Left renal pelvis (tissue), 4 donors: ENCODE results near the gene LOXL3. TPM values are rescaled to one million over a fixed set of nuclear protein-coding genes. Genes with fewer than 3 reads are reported as not detected.
"Not testable (repeated sequence)": the region's sequence is repeated elsewhere in the genome, so short reads cannot be mapped to it uniquely, and the experiment has no call there.

Source experiments
- DNase-seq, 4 donors: peaks; one replicate each; pipeline ENCODE4 v3.0.0-alpha.2; 2013; ENCODE audit warnings: low read depth in 4 of 4, low spot score in 3 of 4
- polyA plus RNA-seq, 4 donors: library from polyadenylated mRNA; unstranded; fragments of 120-200 nt; gene quantifications; one replicate each; pipeline ENCODE4 v1.2.1, GENCODE V29; 2013; ENCODE audit not compliant: insufficient read length in 4 of 4

The LOXL3 gene
- polyA plus RNA-seq, 4 donors: 9.2 to 11.4 (median 9.6) TPM

DNA sequence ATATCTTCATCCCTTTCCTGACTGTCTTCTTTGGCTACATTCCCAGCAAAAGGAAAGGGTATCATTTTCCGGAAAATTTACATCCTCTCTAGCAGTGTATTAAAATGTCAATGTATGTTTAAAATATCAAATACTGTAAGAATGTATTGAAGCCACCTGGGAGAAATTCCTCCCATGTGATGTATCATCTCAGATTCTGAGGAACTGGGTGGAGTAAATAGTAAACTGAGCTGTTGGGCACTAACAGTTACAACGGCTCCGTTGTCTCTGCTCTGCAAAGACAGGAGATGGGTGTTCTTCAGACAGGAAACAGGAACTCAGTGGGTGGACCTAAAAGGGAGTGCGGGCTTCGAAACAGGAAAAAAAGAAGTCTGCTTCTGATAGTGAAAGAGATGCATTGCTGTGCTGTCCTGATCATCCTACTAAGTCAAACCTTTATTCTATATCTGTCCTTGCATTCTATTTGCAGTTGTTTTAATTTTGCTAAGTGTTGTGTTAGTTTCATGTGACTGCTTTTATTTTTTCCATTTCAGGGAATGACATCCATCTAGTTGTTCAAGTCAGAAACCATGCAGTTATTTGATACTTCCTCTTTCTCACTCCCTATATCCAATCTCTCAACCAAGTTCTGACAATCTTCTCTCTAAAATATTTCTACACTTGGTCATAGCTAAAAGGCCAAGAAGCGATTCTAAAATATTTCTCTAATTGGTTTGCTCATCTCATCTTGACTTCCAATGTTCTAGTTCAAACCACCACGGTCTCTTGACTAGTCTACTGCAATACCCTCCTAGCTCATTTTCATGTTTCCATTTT, 20.2 kb upstream of the LOXL3 start:
- no peak for DNase-seq

DNA sequence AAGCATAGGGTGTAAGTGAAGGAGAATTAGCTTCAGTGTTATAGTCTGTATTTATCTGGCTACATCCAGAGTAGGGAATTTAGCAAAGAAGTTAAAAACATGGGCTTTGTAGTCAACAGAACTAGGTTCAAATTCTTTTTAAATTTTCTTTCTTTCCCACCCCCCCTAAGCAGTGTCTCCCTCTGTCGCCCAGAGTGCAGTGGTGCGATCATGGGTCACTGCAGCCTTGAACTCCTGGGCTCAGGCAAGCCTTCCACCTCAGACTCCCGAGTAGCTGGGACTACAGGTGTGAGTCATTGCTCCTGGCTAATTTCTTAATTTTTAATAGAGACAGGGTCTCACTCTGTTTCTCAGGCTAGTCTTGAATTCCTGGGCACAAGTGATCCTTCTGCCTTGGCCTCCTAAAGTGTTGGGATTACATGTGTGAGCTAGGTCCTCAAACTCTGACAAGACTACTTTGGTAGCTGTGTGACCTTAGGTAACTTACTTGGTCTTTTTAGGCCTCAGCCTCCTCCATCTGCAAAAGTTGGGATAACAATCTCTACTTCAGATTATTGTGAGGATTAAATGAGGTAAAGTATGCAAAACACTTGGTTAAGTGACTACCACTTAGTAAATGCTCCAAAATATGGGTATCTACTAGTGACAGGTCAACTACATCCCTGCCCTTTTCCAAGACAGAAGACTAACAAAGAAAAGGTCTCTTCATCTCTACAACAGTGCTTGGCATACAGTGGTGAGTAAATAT, 18.6 kb upstream of the LOXL3 start:
- DNase-seq: no peak

DNA sequence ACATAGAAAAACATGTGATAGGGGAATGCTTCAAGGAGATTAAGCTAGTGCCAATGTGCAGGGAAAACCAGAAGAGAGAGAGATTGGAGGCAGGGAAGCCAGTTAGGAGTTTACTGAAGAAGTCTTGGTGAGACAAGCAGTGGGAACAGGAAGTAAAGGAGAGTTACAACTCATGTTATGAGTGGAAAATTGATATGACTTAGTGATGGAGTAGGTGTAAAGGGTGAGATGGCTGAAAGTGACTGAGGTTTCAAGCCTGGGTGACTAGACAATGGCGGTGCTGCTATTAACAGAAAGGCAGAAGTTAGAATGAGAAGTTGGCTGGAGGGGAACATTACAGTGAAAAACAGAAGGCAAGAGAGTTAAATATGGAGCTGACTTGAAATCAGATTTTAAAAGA, 17.3 kb upstream of the LOXL3 start:
- DNase-seq: no peak

DNA sequence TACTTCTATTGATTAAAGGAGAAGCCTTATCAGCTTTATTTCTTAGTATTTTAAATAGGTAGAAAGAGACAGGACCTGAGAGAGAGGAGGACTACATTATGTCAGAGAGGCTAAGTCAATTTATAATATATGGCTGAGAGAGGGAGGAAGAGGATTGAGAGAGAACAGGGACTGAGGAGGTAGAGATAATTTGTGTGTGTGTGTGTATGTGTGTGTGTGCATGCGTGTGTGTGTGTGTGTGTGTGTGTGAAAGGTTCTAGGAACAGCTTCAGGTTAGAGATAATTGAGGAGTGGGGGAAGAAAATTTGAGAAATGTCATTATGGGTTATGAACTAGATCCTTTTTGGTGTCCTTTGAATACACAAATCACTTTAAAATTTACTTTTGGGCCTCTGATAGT, 15.9 kb upstream of the LOXL3 start:
- no peak for DNase-seq

DNA sequence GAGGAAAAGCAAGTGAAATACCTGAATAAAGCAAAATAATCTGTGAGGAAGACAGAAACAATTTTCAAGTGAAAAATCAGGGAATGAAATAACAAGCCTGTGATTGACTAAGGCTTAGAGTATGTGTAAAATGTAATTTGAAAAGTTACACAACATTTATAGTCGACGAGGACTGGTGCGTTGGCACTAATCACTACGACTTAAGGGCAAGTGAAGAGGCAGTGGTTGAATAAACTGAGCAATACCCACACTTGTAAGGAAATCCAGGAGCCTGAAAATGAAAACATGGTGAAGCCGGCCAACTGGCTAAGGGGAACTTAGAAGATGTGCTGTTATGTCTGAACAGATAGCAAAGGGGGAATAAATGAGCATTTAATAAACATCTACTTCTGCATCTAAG, 14.1 kb upstream of the LOXL3 start:
- DNase-seq: no peak

DNA sequence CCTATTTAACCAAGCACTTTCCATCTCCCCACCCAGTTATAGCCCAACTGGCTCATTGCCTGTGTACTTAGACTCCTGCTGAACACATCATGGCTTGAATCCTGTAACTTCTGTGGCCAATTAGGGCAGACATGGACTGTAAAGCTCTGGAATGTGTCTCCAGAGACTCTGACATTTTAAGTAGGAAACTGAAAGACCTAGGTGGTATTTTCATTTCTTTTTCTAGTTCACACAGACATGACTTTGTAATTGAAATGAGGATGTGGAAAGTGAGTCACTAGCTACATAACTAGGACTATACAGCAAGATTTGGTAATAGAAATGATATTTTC, 13.0 kb upstream of the LOXL3 start:
- no peak for DNase-seq

DNA sequence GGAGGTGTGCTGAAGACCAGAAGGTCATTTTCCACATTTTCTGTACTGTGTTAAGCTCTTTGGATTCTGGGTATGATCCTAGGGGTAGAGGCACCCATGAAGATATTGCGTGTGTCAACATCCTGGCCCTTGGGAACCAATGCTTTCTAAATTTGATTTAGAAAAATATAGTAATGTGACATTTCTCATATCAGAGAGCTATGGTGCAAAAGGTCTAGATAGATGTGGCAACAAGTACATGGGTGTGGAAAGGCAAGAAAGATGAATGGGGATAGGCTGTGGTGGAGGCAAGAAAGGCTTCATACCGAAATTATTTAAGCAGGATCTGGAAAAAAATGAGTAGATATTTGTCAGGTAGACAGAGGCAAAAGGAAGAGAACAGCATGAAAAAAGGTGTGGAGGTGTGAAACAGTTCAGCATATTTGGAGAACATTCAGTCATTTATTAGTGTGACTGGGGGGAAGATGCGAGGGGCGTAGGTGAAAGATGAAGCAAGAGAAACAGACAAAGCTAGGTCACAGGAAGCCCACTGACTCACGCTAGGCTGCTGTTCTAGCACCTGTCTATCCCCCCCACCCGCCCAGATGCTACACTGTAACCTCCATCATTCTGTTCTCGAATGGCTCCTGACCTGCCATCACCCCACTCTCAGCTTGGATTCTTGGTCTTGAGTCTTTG, 12.5 kb upstream of the LOXL3 start:
- no peak for DNase-seq

DNA sequence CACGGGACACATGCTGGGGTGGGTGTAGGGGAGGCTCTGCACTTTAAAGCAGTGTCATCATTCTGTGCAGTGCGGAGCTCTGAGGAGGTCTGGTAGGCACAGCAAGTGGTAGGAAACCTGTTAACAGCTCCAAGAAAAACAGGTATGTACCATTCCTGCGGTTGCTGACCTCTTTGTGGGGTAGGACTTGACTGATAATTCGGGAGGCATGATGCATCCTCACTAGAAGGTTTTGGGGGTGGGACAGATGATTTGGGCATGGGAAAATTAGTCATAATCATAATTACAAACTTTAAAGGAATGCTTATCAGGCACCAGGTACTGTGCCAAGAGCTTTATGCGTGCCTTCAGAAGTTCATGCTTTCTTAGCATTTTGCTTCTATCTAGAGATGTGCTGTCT, 10.5 kb upstream of the LOXL3 start:
- DNase-seq: no peak

DNA sequence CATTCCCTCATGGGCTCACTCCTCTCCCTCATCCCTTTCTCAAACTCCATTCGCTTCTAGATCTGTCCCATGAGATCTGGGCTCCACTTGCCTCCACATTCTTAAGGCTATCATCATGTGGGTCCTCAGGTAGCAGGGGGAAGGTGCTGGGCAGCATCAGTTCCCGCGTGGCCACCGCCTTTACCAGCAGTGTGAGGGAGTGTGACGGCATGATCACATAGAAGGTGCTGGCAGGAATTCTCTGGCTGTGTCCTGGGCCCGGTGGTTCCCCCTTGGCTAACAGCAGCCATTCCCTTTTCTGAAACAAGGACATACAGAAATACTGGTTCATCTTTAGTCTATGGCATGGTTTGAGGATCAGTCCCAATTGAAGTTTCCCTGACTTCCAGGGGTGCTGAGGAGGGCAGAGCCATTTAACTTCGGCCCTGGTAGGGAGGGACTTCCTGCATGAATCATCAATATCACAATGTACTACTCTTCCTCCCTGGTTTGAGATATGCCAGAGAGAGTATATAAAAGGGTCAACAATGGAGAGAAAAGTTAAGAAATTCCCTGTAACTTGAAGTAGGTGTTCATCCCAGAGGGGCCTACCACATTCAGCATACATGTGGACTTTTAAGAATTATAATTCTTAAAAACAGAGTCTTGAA, 8.5 kb upstream of the LOXL3 start:
- no peak for DNase-seq

DNA sequence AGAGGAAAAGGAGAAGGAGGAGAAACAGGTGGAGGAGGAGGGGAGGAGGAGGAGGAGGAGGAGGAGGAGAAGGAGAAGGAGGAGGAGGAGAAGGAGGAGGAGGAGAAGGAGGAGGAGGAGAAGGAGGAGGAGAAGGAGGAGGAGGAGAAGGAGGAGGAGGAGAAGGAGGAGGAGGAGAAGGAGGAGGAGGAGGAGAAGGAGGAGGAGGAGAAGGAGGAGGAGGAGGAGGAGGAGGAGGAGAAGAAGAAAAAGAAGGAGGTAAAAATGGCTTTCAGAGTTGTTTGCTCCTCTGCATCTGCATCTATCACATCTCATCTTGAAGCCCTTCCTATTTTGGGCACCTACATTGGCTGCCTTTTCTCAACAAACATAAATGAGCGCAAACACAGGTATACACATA, 7.3 kb upstream of the LOXL3 start:
- DNase-seq: not testable (repeated sequence)

DNA sequence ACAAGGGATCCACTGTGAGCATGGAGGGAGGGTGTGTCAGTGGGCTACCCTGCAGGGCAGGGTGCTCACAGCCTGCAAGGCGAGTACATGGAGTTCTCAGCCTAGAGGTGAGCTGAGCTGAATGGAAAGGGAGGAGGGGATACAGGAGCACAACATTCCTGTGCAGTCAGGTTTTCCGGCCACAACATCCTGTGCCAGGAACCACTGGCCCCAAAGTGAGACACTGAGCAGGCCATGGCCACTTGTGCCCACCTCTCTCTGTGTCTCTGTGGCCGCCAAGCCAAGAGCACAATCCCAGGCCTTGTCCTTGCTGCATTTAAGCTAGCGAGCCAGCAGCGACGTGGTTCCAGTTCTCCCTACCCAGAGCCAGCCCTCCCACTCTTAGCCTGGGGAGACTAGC, 6.8 kb upstream of the LOXL3 start:
- no peak for DNase-seq

DNA sequence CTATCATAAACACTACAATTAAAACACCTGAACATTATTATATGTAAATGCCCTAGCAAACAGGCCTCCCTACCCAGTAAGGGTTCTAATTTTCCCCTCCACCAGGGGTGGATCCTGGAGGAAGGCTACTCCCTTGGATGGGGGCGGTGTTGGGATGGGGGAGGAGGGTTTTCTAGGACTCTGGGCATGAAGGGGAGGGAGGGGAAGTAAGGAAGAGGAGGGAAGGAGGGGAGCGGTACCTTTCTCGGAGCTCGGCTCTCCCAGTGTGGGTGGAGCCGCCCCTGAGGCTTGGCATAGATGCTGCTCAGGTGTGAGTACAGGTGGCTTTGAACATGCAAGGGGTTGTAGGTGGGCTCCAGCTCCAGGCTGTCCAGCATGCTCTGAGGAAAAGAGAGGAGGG, 6.2 kb upstream of the LOXL3 start:
- DNase-seq: no peak

DNA sequence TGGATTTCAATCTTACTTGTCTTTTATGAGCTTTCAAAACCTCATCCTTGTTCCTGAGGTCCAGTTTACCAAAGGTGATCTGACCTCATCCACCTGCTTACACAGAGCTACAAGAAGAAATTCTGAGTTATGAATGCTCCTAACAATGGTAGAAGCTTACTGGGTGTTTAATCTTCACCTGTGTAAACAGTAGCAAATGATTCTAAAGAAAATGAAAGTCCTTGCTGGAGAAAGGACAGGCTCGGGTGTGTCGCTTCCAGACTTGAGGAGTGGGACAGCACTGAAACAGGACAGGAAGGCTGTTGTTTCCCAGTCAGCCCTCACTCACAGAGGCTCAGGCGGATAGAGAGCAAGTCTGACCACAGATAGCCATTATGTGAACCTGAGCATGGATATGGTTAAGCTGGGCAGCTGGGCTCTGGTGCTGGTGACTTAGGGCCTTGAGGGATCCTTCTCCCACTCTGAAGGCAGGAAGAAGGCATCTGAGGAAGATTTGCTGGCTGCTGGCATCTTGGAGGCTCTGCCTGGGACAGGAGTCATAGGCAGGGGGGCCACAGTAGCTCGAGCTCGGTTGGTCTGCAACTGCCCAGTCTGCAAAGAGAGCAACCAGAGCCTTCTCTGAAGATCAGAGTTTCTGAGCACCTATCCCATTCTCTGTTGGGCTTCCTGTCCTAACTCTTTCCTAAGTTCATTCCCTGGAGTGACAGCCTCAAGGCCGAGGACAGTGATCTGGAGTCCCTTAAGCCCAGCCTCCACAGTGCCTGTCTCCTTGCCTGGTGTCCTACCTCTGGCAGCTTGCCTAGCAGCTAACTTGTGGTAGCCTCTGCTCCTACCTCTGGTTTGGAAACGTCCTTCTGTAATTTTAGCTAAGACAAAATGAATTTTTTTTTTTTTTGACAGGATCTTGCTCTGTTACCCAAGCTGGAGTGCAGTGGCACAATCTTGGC, 4.8 kb upstream of the LOXL3 start:
- no peak for DNase-seq

DNA sequence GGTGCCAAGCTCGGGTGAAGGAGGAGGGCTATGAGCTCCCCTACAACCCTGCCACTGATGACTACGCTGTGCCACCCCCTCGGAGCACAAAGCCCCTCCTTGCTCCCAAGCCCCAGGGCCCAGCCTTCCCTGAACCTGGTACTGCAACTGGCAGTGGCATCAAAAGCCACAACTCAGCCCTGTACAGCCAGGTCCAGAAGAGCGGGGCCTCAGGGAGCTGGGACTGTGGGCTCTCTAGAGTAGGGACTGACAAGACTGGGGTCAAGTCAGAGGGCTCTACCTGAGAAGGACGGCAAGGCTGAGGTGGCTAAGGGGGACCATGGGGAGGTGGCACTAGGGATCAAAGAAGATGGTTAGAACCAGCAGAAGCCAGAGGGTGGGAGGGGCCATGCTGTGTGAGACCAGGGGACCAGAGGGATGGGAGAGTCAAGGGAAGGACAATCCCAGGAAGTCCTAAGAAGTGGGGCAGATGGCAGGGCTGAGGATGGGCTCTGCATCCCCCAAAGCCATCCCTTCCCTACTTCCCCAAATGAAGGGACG, 3.2 kb upstream of the LOXL3 start:
- DNase-seq: no peak

DNA sequence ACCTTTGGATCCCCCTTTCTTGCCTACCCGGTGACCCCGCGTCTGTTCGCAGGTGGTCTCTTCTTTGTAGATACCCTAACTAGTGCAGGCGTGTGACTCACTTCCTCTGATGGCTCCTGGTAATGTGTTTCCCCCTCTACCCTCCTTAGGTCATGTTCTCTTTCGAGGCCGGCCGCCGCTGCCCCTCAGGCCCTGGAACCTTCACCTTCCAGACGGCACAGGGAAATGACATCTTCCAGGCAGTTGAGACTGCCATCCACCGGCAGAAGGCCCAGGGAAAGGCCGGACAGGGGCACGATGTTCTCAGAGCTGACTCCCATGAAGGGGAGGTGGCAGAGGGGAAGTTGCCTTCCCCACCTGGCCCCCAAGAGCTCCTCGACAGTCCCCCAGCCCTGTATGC, 2.4 kb upstream of the LOXL3 start:
- DNase-seq: no peak

DNA sequence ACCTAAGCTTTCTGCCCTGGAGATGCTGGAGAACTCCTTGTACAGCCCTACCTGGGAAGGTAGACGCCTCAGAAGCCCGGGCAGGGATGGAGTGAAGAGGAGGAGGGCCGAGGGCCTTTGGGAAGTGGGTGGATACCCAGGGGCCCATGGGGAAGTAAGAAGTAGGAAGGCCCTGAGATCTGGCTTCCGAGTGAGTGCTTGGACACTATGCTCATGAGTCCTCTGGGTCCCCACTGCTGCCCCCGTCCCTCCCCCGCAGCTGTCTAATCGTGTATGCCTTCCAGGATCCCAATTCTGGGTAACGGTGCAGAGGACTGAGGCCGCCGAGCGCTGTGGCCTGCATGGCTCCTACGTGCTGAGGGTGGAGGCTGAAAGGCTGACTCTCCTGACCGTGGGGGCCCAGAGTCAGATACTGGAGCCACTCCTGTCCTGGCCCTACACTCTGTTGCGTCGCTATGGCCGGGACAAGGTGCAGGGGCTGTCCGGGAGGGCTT, 1.9 kb upstream of the LOXL3 start:
- DNase-seq: no peak

DNA sequence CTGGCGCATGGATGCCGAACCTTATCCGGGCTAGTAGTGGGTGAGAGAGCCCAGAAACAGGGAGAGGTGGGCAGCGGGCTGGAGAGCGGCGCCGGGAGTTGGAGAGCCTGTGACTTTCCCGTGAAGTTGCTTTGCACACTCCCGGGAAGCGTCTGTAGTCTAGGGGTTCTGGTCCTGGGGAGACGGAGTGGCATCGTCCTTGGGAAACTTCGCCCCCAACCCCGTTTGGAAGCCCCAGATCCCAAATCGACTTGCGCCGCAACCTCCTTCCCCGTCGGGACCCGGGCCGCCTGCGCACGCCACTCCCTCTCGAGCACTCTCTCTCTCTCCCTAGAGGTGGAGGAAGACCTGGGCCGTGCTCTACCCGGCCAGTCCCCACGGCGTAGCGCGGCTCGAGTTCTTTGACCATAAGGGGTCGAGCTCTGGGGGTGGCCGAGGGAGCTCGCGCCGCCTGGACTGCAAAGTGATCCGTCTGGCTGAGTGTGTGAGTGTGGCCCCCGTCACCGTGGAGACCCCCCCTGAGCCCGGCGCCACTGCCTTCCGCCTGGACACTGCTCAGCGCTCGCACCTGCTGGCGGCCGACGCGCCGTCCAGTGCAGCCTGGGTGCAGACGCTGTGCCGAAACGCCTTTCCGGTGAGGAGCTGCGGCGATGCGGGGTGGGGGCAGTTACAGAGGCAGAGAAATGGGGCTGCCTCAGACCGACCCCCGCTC, 1.2 kb upstream of the LOXL3 start:
- no peak for DNase-seq

DNA sequence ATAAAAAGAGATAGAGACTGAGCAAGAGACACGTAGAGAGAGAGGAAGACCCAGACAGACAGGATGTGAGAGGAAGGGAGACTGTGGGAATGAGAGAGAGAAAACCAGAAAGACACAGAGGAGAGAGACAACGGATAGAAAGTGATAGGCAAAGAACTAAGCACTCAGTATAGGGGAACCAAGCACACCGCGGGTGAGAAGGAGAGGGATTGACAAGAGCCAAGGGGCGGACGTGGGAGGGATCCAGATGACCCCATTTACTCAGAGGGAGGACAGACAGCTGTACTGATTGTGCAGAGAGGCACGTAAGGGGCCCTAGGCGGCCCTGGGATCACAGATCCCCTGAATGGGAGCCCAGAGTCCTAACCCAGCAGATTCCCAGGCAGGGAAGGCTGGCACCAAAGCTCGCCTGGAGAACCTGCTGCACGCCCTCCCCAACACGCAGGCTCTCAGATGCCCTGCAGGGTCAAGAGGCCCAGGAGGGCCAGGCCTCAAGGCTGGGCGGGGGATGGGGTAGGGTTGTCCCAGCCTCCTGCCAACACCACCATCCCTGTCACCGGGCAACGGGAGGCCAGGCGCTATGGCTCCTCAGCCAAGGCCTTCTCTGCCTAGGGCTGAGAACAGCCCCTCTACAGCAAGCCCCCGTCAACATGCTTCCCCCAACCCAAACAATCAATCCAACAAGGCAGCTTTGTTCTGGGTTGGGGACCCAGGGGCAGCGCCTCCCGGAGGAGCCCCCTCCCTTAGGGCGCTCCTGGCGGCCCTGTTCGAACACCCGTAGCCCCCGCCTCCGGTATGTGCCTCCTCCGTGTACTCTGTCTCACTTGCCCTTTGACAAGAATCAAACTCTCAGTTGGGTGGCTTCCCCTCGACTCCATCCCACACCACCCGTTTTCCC, 579 bp downstream of the LOXL3 start:
- no peak for DNase-seq
